ENCODE data around the gene ARHGEF10L. TPM values are rescaled to one million over a fixed set of nuclear protein-coding genes. Genes with fewer than 3 reads are reported as not detected.

ARHGEF10L gene
- total RNA-seq, 4 donors from 2014 or later, result 30.0 to 61.4 (median 44.7) TPM

DNA sequence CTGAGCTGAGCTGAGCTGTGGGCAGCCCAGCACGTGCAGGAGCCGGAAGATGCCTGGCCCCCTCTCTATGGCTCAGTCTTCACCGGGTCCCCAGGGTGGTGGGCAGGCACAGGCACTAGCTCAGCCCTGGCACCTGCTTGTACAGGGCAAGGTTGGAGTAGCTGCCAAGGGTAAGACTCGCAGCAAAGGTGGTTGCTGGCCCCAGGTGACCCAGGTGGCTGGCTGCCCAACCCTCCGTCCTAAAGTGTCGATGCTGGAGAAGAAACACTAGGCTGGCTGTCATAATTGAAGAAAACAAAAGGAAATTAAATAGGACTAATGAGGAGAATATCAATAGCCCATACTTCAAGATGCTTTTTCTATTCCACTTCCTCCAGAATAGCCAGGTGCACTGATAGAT, 138.5 kb downstream of the ARHGEF10L start:
- Histone ChIP-seq H3K4me1 (peaks cover 22 to 55% (median 24%) of the 10 kb centered on the region in 3 donors), H3K27me3 (no peaks in the 10 kb centered on the region), H3K4me3 (no peak overlapping the region), H3K9me3 (no peaks in the 10 kb centered on the region), H3K27ac (no peak overlapping the region), H3K36me3 (peaks cover 0 to 91% (median 3%) of the 10 kb centered on the region in 3 donors)
- no peak for DNase-seq
- 78 to 87% methylated on average over 2 to 3 of the region's 6 CpGs for WGBS, 2 donors
- intact Hi-C loops (cut with DNase I), result no loop called here
- TF ChIP-seq POLR2A (IDR thresholded peaks at IDR 0.05), result no peak
- TF ChIP-seq, protein P1, sequence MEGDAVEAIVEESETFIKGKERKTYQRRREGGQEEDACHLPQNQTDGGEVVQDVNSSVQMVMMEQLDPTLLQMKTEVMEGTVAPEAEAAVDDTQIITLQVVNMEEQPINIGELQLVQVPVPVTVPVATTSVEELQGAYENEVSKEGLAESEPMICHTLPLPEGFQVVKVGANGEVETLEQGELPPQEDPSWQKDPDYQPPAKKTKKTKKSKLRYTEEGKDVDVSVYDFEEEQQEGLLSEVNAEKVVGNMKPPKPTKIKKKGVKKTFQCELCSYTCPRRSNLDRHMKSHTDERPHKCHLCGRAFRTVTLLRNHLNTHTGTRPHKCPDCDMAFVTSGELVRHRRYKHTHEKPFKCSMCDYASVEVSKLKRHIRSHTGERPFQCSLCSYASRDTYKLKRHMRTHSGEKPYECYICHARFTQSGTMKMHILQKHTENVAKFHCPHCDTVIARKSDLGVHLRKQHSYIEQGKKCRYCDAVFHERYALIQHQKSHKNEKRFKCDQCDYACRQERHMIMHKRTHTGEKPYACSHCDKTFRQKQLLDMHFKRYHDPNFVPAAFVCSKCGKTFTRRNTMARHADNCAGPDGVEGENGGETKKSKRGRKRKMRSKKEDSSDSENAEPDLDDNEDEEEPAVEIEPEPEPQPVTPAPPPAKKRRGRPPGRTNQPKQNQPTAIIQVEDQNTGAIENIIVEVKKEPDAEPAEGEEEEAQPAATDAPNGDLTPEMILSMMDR (IDR thresholded peaks at IDR 0.05), result no peak

DNA sequence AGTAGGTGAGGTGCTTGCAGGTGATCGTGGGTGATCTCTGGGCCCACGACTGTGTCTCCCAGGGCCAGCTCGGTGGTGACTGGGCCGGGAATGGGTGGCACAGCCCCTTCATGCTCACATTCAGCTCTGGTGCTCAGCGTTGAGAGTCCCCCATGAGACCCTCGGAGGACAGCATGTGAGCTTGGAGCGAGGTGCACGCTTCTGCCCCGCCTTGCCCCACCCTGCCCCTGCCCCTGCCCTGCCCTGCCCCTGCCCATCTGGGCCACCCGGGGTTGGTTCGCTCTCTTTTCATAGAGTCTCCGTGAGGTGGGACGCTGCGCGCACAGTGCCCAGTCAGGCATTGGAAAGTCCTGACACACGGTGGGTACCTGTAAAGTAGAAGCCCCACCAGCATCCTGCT, 140.4 kb downstream of the ARHGEF10L start:
- Histone ChIP-seq H3K27ac (no peak overlapping the region), H3K9me3 (no peaks in the 10 kb centered on the region), H3K4me1 (peaks cover 24 to 67% (median 34%) of the 10 kb centered on the region in 3 donors), H3K4me3 (no peak overlapping the region), H3K27me3 (no peaks in the 10 kb centered on the region), H3K36me3 (peaks cover 0 to 86% (median 3%) of the 10 kb centered on the region in 3 donors)
- no peak for DNase-seq
- 92 to 100% methylated on average over 1 to 11 of the region's 16 CpGs for WGBS, 2 donors
- no peak for TF ChIP-seq POLR2A (IDR thresholded peaks at IDR 0.05)
- TF ChIP-seq, protein P1 (IDR thresholded peaks at IDR 0.05), result no peak
- intact Hi-C loops (cut with DNase I), result no loop called here

DNA sequence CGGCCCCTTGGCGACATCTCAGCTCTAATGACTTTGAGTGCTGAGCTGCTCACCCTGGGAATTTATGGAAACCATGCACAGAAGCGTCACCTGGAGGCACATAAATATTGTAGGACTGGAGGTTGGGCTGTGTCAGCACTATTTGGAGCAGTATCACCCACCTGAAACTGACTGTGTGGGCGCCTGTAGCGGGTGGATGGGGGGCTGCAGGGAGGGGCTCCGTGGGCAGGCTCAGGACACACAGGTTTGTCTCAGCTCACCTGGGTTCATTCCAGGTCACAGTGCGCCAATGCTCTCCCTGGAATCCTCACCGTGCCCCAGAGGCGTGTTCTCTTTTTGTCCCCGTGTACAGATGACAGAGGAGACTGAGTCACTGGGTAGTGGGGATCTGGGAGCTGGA, 140.8 kb downstream of the ARHGEF10L start:
- peaks cover 24 to 62% (median 34%) of the 10 kb centered on the region in 3 donors for H3K4me1 ChIP-seq
- H3K9me3 ChIP-seq, result no peaks in the 10 kb centered on the region
- no peak overlapping the region for H3K4me3 ChIP-seq
- intact Hi-C loops (cut with DNase I), result no loop called here
- H3K27ac ChIP-seq, result no peak overlapping the region
- TF ChIP-seq POLR2A (IDR thresholded peaks at IDR 0.05), result no peak
- TF ChIP-seq, protein P1 (IDR thresholded peaks at IDR 0.05), result no peak
- peaks cover 0 to 86% (median 3%) of the 10 kb centered on the region in 3 donors for H3K36me3 ChIP-seq
- H3K27me3 ChIP-seq, result no peaks in the 10 kb centered on the region
- DNase-seq, result no peak
- WGBS, 2 donors, result 52 to 58% methylated on average over 5 to 6 of the region's 10 CpGs

DNA sequence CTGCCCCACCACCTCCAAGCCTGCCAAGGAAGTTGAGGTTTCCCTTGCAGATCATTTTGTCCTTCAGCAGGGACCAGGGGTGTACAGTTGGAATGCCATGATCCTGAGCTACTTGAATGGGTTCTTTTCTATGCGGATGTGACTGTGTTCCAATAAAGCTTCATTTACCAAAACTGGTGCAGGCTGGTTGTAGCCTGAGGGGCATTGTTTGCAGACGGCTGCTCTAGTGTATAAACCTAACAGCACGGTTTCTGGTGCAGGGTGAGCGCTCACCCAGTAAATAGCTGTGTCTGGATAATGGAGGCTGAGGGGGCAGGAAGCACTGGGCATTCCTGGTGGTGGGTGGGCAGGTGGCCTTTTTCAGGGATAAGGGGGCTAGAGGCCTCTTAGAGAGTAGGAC, 142.9 kb downstream of the ARHGEF10L start:
- H3K4me1 ChIP-seq, result peaks cover 24 to 55% (median 34%) of the 10 kb centered on the region in 3 donors
- H3K27me3 ChIP-seq, result no peaks in the 10 kb centered on the region
- H3K36me3 ChIP-seq, result peaks cover 0 to 82% (median 3%) of the 10 kb centered on the region in 3 donors
- 76% methylated on average over 4 of the region's 4 CpGs; no CpG with 5 or more reads in 1 of the 2 donors for WGBS, 2 donors
- intact Hi-C loops (cut with DNase I), result no loop called here
- TF ChIP-seq, protein P1 (IDR thresholded peaks at IDR 0.05), result no peak
- no peak for TF ChIP-seq POLR2A (IDR thresholded peaks at IDR 0.05)
- no peaks in the 10 kb centered on the region for H3K9me3 ChIP-seq
- no peak overlapping the region for H3K4me3 ChIP-seq
- no peak for DNase-seq
- peak overlapping the region in 1 of 4 donors; percentile 16 for H3K27ac ChIP-seq

DNA sequence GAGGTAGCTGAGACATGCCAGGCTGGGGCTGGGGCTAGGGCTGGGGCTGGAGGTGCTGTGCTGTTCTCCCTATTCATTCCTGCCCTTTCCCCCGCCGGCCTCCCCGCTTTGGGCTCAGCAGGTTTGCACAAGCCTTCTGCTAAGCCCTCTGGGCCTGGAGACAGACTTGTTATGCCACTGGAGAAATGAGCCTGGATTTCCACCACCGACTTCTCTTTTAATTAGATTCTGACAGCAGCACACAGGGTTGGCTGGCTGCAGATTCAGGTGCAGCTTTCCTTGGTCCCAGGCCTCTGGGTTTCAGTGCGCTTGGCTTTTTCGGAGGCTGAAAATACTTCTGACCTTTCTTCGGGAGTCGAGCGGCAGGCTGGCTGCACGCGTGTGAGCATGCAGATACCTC, 144.1 kb downstream of the ARHGEF10L start:
- H3K4me1 ChIP-seq, result peaks cover 24 to 55% (median 34%) of the 10 kb centered on the region in 3 donors
- H3K27ac ChIP-seq, result no peak overlapping the region
- no peak overlapping the region for H3K4me3 ChIP-seq
- no peak for DNase-seq
- H3K9me3 ChIP-seq, result no peaks in the 10 kb centered on the region
- H3K36me3 ChIP-seq, result peaks cover 6 to 82% (median 9%) of the 10 kb centered on the region in 3 donors
- intact Hi-C loops (cut with DNase I), result no loop called here
- no peaks in the 10 kb centered on the region for H3K27me3 ChIP-seq
- WGBS, 2 donors, result 23 to 69% methylated on average over 7 of the region's 11 CpGs
- no peak for TF ChIP-seq POLR2A (IDR thresholded peaks at IDR 0.05)
- TF ChIP-seq, protein P1 (IDR thresholded peaks at IDR 0.05), result no peak
